Sciatic nerve (tissue), 2 donors: ENCODE data around the gene OR5B21. TPM values are rescaled to one million over a fixed set of nuclear protein-coding genes. Genes with fewer than 3 reads are reported as not detected.

ENCODE experiments used
- ATAC-seq: fragments of 200-7000 bp; cut with Tn5 transposase; one replicate; pipeline ENCODE4 v1.9.1; 2020; ENCODE audit warnings: mild to moderate bottlenecking, moderate library complexity
- DNase-seq: peaks from one replicate; pipeline ENCODE4 v3.0.0-alpha.2; 2020; ENCODE audit warnings: low spot score
- intact Hi-C: fragments of 100-400 bp; cut with DNase I; formaldehyde crosslinking; loops from one replicate; pipeline ENCODE4 v1.14.2; 2022
- total RNA-seq: library from RNA; stranded (reverse); fragmentation: NEBNext Ultra II Directional; extraction: Animal tissue kit (Norgen Biotek cat#: 25700); gene quantifications from one replicate; pipeline ENCODE4 v1.2.1, GENCODE V29; 2021
- donor health status: DM: no; HTN: no; CAD: no.
- donor health status: DM: no; HTN: no; CAD: no.

Gene OR5B21
- total RNA-seq, 1 donor from 2014 or later, result not detected

DNA sequence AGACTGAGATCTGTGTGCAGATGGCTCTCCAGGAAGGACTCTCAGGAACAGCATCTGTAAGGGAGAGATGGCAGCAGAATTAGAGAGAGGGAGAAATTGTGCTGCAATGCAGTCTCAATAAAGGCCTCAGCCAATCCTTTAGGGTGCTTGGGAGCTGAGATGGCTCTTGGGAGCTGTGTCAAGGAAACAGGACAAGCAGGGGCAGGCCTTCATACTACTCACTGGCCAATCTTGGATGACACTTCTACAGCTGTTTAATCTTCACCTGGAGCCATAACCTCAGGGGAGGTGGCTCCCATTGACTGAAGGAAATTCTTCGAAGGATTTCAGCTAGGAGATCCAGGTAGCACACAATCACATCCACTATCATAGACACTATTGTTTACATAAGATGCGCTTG is 10.0 kb downstream of the OR5B21 start:
- DNase-seq, result no peak
- ATAC-seq, result no peak
- intact Hi-C loops, result no loop called here

DNA sequence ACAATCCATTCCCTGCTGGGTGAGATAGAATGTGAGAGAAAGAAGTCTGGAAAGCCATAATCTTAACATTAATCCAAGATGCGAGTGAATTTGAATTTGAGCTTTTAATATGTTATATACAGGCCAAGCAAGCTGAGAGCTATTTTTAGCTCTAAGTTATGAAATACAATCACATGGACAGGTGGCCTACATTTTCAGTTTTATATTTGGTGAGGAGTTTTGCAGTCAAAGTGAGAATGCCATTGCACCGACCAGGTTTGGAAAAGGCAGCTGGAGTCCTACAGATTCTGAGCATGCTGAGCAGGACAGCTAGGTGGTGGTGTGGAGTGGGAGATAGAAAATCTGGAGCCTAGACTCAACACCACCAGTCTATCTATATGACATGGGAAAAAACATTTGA is 12.0 kb downstream of the OR5B21 start:
- no peak for DNase-seq
- ATAC-seq, result no peak
- intact Hi-C loops, result no loop called here

DNA sequence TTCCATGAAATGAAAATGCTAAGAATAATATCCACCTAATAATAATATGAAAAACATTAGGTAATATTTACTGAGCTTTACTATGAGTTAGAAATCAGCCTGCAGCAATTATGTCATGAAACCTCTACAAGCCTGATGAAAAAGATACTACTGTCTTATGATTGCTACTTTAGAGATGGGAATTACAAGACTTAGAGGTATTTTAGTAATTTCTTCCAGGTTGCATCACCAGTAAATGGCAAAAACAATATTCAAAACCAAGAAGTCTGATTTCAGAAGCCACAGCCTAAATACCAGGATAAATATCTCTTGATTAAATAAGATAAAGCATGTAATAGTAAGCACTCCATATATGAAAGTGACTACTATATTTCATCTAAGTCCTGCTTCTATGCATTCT is 13.8 kb downstream of the OR5B21 start:
- ATAC-seq, result no peak
- intact Hi-C loops, result no loop called here

DNA sequence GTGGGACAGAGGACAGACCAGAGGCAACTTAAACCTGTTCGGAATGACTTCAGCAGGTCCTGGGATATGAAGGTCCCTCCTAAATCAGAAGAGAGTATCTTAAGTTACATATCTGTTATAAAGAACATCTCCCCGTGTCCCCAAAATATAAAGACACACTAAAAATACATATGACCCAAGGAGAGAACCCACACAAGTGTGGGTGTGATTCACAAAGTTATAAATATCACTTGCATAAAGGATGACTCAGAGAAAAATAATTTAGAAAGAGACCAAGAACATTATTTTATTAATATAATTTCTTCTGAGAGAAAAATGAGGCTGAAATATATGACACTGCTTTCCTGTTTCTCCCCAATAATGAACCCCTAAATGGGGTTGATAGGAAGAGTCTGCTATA is 14.2 kb downstream of the OR5B21 start:
- ATAC-seq (no peak), DNase-seq (no peak)
- intact Hi-C loops, result no loop called here

More for the DNA sequence above, 13.8 kb downstream of the OR5B21 start:
- DNase-seq, result no peak

DNA sequence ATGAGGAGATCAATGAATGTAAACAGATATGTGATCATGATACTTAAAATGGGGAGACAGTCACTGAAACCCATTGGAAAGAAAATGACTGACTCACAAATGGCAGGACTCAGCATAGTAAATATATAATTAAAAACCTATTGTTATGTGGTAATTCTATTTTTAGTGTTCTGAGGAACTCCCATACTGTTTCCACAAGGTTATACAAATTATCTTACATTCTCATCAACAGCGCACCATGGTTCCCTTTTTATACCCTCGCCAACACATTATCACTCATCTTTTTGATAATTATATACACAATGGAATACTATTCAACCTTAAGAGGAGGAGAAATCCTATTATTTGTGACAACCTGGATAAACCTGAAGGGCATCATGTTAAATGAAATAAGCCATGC is 17.1 kb downstream of the OR5B21 start:
- intact Hi-C loops, result no loop called here
- no peak for DNase-seq

DNA sequence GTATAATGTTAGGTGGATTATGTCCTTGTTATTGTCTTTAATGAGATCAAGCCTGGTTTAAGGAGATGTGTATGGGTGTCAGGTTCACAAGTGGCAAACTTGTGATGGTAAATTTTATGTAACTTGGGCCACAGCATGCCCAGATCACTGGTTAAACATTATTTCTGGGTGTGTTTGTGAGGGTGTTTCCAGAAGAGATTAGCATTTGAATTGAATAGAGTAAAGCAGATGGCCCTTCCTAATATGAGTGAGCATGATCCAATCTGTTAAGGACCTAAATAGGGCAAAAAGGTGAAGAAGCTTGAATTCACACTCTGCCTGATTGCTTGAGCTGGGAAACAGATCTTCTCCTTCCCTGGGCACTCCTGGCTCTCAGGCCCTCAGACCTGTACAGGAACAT is 20.7 kb downstream of the OR5B21 start:
- intact Hi-C loops, result no loop called here
- ATAC-seq (no peak), DNase-seq (no peak)

More for the DNA sequence above, 17.1 kb downstream of the OR5B21 start:
- no peak for ATAC-seq

DNA sequence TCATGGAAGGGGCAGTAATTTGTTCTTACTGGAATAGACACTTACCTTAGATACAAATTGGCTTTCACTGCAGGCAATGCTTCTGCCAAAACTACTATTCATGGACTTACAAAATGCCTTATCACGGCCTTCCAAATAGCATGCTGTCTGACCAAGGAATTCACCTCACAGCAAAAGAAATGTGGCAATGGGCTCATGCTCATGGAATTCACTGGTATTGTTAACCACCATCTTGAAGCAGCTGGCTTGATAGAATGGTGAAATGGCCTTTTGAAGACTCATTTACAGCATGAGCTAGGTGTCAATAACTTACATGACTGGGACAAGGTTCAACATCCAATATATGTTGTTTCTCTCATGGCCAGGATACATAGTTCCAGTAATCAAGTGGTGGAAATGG is 21.9 kb downstream of the OR5B21 start:
- no peak for DNase-seq
- intact Hi-C loops, result no loop called here
- no peak for ATAC-seq

DNA sequence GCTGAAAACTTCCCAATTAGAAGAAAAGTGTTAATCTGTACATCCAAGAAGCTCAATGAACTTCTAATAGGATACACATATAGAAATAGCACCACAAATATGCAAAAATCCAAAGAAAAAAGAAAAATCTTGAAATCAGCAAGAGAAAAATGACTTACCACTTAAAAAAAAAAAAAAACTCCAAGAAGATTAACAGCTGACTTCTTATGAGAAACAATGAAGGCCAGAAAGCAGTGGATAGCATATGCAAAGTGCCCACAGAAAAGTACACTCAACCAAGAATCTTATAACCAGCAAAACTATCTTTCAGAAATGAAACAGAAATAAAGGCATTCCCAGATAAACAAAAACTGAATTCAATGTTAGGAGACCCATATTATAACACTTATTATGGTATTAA is 36.0 kb downstream of the OR5B21 start:
- ATAC-seq (no peak), DNase-seq (no peak)
- intact Hi-C loops, result no loop called here

DNA sequence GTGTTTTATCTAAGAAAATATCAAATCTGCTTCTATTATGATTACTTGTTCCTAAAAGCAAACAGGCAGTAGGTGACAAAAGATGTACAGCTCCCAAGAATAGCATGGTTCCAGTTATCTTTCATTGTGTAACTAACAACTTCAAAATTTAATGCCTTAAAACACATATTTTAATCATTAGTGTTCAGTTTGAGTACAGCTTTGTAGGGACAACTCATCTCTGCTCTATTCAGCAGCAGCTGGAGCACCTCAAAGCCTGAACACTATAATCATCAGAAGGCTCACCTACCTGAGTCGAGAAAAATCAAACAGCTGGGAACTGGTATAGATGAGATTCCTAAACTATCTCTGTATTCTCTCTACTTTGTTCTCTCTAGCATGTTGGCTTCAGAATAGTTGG is 41.6 kb downstream of the OR5B21 start:
- no peak for DNase-seq
- no peak for ATAC-seq
- intact Hi-C loops, result no loop called here

DNA sequence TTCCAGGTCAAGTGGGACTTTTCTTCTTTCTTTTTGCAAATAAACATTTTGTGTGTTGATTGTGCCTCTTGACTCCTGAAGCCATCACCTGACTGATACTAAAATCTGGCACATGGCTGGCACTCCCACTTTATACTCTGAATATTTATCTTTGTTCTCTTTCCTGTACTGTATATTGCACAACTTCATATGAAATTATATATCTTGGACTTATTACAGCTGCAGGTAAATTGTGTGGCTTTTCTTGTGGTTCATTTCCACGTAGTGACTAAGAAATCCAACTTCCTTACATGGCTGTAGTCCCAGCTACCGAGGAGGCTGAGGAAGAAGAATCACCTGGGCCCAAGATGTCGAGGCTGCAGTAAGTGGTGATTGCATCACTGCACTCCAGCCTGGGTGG is 42.2 kb downstream of the OR5B21 start:
- ATAC-seq (no peak), DNase-seq (no peak)
- intact Hi-C loops, result no loop called here

Other genes with a start within 250 kb of the OR5B21 start
- not detected for gene OR10W1, start 239.8 kb downstream of the OR5B21 start, total RNA-seq
- not detected for gene OR5B17, start 149.0 kb downstream of the OR5B21 start, total RNA-seq
- not detected for gene OR5B3, start 101.2 kb downstream of the OR5B21 start, total RNA-seq
- not detected for gene OR5B2, start 80.0 kb downstream of the OR5B21 start, total RNA-seq
- not detected for gene OR5B12, start 65.9 kb downstream of the OR5B21 start, total RNA-seq
- gene LPXN, start 67.8 kb upstream of the OR5B21 start, total RNA-seq, result 17.2 TPM
- gene ZFP91, start 71.0 kb upstream of the OR5B21 start, total RNA-seq, result 46.5 TPM
- gene CNTF, start 114.6 kb upstream of the OR5B21 start, total RNA-seq, result 426 TPM
- 2.6 TPM for gene GLYAT, start 223.8 kb upstream of the OR5B21 start, total RNA-seq